ENCODE measurements around the gene UCMA. TPM values are rescaled to one million over a fixed set of nuclear protein-coding genes. Genes with fewer than 3 reads are reported as not detected.

Gene UCMA
- polyA plus RNA-seq, 2 donors: not detected

DNA sequence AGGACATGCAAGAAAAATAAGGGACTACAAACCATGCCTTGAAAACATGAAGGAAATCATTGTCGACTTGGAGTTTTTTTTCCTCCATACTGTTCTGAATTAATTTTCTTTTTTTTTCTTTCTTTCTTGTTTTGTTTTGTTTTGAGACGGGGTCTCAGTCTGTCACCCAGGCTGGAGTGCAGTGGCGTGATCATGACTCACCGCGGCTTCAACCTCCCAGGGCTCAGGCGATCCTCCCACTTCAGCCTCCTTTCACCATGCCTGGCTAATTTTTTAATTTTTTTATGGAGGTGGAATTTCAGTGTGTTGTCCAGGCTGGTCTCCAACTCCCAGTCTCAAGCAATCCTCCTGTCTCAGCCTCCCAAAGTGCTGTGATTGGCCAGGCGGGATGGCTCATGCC lies 11.6 kb downstream of the UCMA start:
- H3K27ac ChIP-seq (ENCODE audit: low read depth in 2 of 2, low read length in 1 of 2): no peak overlapping the region
- no peaks in the 10 kb centered on the region for H3K9me3 ChIP-seq (ENCODE audit: control insufficient read depth in 2 of 2, insufficient read depth in 1 of 2, low read depth in 1 of 2, low read length in 1 of 2)
- WGBS, 2 donors: 95 to 96% methylated on average over 7 of the region's 7 CpGs
- H3K36me3 ChIP-seq (ENCODE audit: control insufficient read depth in 2 of 2, insufficient read depth in 2 of 2, low read length in 1 of 2): no peaks in the 10 kb centered on the region
- H3K4me3 ChIP-seq (ENCODE audit: low read depth in 1 of 2, low read length in 2 of 2): no peak overlapping the region
- H3K4me1 ChIP-seq (ENCODE audit: control insufficient read depth in 2 of 2, insufficient read depth in 2 of 2, low read length in 1 of 2): no peaks in the 10 kb centered on the region
- no peaks in the 10 kb centered on the region for H3K27me3 ChIP-seq (ENCODE audit: control insufficient read depth in 1 of 2, insufficient read depth in 2 of 2, low read length in 2 of 2)

DNA sequence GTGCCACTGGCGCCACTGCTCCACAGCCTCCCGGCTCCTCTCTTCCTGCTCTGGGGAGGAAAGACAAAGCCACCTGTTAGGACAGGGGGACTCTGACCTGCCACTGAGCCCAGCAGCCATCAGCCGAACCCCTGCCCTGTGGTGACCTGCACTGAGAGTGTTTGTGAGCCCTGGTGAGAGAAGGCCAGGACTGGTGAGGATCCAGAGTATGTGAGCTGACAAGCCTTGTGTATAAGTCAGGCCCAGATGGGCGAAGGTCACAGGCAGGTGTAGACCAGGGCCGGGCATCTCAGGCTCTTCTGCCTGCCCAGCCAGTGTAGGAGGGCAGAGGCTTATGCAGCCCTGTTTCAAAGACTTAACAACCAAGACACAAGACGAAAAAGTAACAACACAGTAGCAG lies 12.0 kb downstream of the UCMA start:
- no peaks in the 10 kb centered on the region for H3K36me3 ChIP-seq (ENCODE audit: control insufficient read depth in 2 of 2, insufficient read depth in 2 of 2, low read length in 1 of 2)
- H3K27ac ChIP-seq (ENCODE audit: low read depth in 2 of 2, low read length in 1 of 2): no peak overlapping the region
- 88 to 91% methylated on average over 6 of the region's 6 CpGs for WGBS, 2 donors
- H3K27me3 ChIP-seq (ENCODE audit: control insufficient read depth in 1 of 2, insufficient read depth in 2 of 2, low read length in 2 of 2): no peaks in the 10 kb centered on the region
- H3K4me3 ChIP-seq (ENCODE audit: low read depth in 1 of 2, low read length in 2 of 2): no peak overlapping the region
- no peaks in the 10 kb centered on the region for H3K9me3 ChIP-seq (ENCODE audit: control insufficient read depth in 2 of 2, insufficient read depth in 1 of 2, low read depth in 1 of 2, low read length in 1 of 2)
- H3K4me1 ChIP-seq (ENCODE audit: control insufficient read depth in 2 of 2, insufficient read depth in 2 of 2, low read length in 1 of 2): no peaks in the 10 kb centered on the region

DNA sequence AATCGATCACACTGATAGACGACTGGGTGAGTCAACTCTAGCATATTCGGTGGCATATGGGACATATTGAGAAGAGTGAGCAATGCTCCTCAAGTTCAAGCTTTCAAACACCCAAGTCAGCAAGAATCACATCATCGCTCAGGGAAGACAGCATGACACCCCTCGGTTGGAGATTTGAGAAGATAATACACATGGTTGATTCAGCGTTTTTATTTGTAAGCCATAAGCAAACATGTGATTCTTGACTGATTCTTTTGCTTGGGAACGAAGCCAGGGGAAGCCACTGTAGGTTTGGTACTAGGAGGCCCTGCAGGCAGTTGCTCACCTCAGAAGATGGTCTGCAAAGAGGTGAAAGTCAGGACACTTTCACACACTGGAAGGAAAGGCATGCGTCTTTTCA lies 12.6 kb downstream of the UCMA start:
- Histone ChIP-seq H3K4me3 (ENCODE audit: low read depth in 1 of 2, low read length in 2 of 2) (no peak overlapping the region), H3K36me3 (ENCODE audit: control insufficient read depth in 2 of 2, insufficient read depth in 2 of 2, low read length in 1 of 2) (no peaks in the 10 kb centered on the region), H3K9me3 (ENCODE audit: control insufficient read depth in 2 of 2, insufficient read depth in 1 of 2, low read depth in 1 of 2, low read length in 1 of 2) (no peaks in the 10 kb centered on the region), H3K27me3 (ENCODE audit: control insufficient read depth in 1 of 2, insufficient read depth in 2 of 2, low read length in 2 of 2) (no peaks in the 10 kb centered on the region), H3K27ac (ENCODE audit: low read depth in 2 of 2, low read length in 1 of 2) (no peak overlapping the region), H3K4me1 (ENCODE audit: control insufficient read depth in 2 of 2, insufficient read depth in 2 of 2, low read length in 1 of 2) (no peaks in the 10 kb centered on the region)
- WGBS, 2 donors: 58 to 66% methylated on average over 8 of the region's 8 CpGs

DNA sequence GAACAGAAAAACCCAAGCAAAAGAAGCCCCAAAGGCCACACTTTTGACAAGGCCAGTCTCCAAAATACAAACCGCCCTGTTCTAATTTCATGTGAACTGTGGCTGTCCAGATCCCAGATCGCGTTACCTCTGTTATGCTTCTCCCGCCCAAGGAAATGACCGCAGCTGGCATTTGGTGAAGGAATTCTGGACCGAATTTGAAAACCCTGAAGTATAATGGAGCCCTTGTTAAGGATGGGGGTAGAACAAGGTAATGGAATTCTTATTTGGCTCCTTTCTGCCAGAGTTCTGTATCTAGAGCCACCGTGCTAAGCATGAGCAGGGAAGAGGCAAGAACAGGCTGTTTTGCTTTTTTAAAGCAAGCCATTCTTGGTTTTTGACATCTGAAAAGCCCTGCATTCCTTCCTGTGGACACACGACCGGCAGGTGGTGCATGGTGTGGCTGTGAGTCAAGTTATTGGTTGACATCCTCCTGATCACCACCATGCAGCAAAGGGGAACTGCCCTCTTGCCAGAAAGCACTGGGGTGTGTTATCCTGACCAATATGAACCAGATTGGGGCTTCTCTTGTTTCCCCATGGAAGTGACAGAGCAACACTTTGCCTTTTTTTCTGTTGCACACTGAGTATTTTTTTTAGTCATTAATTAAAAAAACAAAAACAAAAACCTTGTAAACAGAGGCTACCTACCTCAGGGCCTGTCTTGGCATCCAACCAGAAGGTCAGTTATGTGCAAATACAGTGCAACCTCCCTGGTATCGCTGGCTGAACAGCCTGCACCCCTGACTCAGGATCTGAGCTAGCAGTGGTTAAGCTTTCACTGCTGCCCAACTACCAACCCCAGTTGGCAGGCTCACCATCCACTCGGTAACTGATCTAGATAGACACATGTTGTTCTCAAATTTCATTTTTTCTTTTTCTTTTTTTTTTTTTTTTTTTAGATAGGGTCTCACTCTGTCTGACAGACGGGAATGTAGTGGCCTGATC lies 14.2 kb downstream of the UCMA start:
- no peaks in the 10 kb centered on the region for H3K4me1 ChIP-seq (ENCODE audit: control insufficient read depth in 2 of 2, insufficient read depth in 2 of 2, low read length in 1 of 2)
- H3K36me3 ChIP-seq (ENCODE audit: control insufficient read depth in 2 of 2, insufficient read depth in 2 of 2, low read length in 1 of 2): no peaks in the 10 kb centered on the region
- no peak overlapping the region for H3K4me3 ChIP-seq (ENCODE audit: low read depth in 1 of 2, low read length in 2 of 2)
- no peak overlapping the region for H3K27ac ChIP-seq (ENCODE audit: low read depth in 2 of 2, low read length in 1 of 2)
- WGBS, 2 donors: 62 to 75% methylated on average over 12 of the region's 12 CpGs
- H3K9me3 ChIP-seq (ENCODE audit: control insufficient read depth in 2 of 2, insufficient read depth in 1 of 2, low read depth in 1 of 2, low read length in 1 of 2): no peaks in the 10 kb centered on the region
- H3K27me3 ChIP-seq (ENCODE audit: control insufficient read depth in 1 of 2, insufficient read depth in 2 of 2, low read length in 2 of 2): no peaks in the 10 kb centered on the region

DNA sequence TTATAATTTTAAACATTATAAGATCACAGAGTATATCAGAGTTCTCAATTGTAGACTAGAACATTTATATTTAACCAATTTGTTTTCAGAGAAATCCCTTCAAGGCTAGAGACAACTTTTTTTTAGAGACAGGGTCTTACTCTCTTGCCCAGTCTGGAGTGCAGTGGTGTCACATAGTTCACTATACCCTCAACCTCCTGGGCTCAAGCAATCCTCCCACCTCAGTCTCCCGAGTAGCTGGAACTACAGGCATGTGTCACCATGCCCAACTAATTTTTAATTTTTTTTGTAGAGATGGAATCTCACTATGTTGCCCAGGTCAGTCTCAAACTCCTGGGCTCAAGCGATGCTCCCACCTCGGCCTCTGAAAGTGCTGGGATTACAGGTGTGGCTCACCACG lies 15.3 kb downstream of the UCMA start:
- WGBS, 2 donors: 92 to 95% methylated on average over 4 of the region's 4 CpGs
- no peaks in the 10 kb centered on the region for H3K27me3 ChIP-seq (ENCODE audit: control insufficient read depth in 1 of 2, insufficient read depth in 2 of 2, low read length in 2 of 2)
- H3K27ac ChIP-seq (ENCODE audit: low read depth in 2 of 2, low read length in 1 of 2): no peak overlapping the region
- H3K4me1 ChIP-seq (ENCODE audit: control insufficient read depth in 2 of 2, insufficient read depth in 2 of 2, low read length in 1 of 2): no peaks in the 10 kb centered on the region
- H3K4me3 ChIP-seq (ENCODE audit: low read depth in 1 of 2, low read length in 2 of 2): no peak overlapping the region
- no peaks in the 10 kb centered on the region for H3K36me3 ChIP-seq (ENCODE audit: control insufficient read depth in 2 of 2, insufficient read depth in 2 of 2, low read length in 1 of 2)
- H3K9me3 ChIP-seq (ENCODE audit: control insufficient read depth in 2 of 2, insufficient read depth in 1 of 2, low read depth in 1 of 2, low read length in 1 of 2): no peaks in the 10 kb centered on the region

DNA sequence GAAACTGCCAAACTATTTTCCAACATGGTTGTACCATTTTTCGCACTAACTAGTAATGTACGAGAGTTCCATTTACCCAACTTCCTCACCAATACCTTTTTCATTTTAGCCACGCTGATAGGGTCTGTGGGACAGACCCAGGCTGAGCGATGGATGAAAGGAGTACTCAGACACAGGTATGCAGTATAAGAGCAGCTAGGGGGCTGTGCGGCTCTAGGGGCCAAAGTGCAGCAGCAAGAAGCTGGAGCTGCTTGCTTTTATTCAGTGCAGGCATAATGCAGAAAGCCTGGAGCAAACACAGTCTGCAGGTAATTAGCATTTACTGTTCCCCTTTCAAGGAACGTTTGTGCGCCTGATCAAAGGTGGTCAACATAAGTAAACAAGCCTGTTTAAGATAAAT lies 21.0 kb downstream of the UCMA start:
- no peaks in the 10 kb centered on the region for H3K9me3 ChIP-seq (ENCODE audit: control insufficient read depth in 2 of 2, insufficient read depth in 1 of 2, low read depth in 1 of 2, low read length in 1 of 2)
- no peaks in the 10 kb centered on the region for H3K36me3 ChIP-seq (ENCODE audit: control insufficient read depth in 2 of 2, insufficient read depth in 2 of 2, low read length in 1 of 2)
- no peaks in the 10 kb centered on the region for H3K27me3 ChIP-seq (ENCODE audit: control insufficient read depth in 1 of 2, insufficient read depth in 2 of 2, low read length in 2 of 2)
- no peaks in the 10 kb centered on the region for H3K4me1 ChIP-seq (ENCODE audit: control insufficient read depth in 2 of 2, insufficient read depth in 2 of 2, low read length in 1 of 2)
- no peak overlapping the region for H3K4me3 ChIP-seq (ENCODE audit: low read depth in 1 of 2, low read length in 2 of 2)
- no peak overlapping the region for H3K27ac ChIP-seq (ENCODE audit: low read depth in 2 of 2, low read length in 1 of 2)
- 81 to 84% methylated on average over 7 of the region's 7 CpGs for WGBS, 2 donors

DNA sequence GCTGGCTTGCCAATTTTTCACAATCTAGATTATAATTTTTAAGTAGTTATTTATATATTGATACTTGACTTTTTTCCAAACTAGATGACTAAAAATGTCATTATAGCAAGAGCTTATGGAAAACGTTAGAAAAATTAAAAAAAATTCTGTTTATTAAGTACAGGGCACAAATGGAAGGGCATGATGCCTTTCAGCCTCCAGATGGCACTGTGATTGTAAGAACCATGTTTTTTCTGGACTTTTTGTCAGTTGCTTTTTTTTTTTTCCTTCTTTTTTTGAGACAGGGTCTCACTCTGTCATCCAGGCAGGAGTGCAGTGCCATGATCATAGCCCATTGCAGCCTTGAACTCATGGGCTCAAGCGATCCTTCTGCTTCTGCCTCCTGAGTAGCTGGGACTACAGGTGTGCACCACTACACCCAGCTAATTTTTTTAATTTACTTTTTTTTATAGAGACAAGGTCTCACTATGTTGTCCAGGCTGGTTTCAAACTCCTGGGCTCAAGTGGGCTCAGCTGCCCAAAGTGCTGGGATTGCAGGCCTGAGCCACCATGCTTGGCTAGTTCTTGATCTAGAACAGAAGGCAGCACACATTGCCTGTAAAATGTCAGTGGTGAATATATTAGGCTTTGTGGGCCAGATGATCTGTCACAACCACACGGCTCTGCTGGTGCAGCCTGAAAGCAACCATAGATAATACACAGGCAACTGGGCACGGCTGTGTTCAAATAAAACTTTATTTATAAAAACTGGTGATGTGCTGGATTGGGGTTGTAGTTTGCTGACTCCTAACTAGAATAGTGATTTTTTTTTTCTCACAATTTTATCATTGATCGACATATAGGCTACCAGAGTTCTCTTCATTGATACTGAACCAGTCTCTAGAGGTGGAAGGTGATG lies 27.4 kb downstream of the UCMA start:
- Histone ChIP-seq H3K9me3 (ENCODE audit: control insufficient read depth in 2 of 2, insufficient read depth in 1 of 2, low read depth in 1 of 2, low read length in 1 of 2) (no peaks in the 10 kb centered on the region), H3K27me3 (ENCODE audit: control insufficient read depth in 1 of 2, insufficient read depth in 2 of 2, low read length in 2 of 2) (no peaks in the 10 kb centered on the region), H3K4me1 (ENCODE audit: control insufficient read depth in 2 of 2, insufficient read depth in 2 of 2, low read length in 1 of 2) (no peaks in the 10 kb centered on the region), H3K4me3 (ENCODE audit: low read depth in 1 of 2, low read length in 2 of 2) (no peak overlapping the region), H3K36me3 (ENCODE audit: control insufficient read depth in 2 of 2, insufficient read depth in 2 of 2, low read length in 1 of 2) (no peaks in the 10 kb centered on the region), H3K27ac (ENCODE audit: low read depth in 2 of 2, low read length in 1 of 2) (no peak overlapping the region)
- WGBS, 2 donors: 61 to 76% methylated on average over 5 of the region's 5 CpGs

DNA sequence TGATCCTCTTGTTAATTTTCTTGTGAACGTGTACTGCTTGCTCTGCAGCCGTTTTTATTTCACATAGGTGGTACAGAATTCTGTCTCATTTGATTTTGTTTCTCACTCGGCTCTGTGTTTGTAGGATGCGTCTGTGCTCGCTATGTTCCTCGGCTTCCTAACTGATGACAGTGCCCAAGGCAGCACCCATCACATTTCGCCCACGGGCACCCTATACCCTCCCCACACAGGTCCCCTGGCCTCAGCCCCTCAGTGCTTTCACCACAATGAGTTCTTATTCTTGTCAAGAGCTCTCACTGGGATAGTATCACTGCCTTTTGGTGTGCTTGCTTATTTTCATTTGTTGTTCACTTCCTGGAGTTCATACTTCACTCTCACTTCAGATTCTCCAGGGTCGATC lies 28.1 kb downstream of the UCMA start:
- WGBS, 2 donors: 91 to 93% methylated on average over 9 of the region's 9 CpGs

DNA sequence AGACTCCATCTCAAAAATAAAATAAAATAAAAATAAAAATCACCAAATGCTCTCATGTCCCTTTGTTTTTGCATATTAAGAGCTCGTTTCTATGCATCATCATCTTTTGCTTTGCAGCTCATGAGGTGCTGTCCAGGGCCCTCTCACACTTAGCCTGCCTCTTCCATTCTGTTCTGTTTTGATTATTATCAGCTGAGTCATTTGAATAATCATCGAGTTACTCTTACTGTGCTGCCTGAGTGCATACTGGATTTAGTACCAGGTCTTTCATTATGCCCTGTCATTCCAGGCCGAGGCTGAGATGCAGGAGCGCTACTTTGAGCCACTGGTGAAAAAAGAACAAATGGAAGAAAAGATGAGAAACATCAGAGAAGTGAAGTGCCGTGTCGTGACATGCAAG lies 33.0 kb downstream of the UCMA start:
- Histone ChIP-seq H3K4me1 (ENCODE audit: control insufficient read depth in 2 of 2, insufficient read depth in 2 of 2, low read length in 1 of 2) (no peaks in the 10 kb centered on the region), H3K4me3 (ENCODE audit: low read depth in 1 of 2, low read length in 2 of 2) (no peak overlapping the region), H3K27ac (ENCODE audit: low read depth in 2 of 2, low read length in 1 of 2) (no peak overlapping the region), H3K9me3 (ENCODE audit: control insufficient read depth in 2 of 2, insufficient read depth in 1 of 2, low read depth in 1 of 2, low read length in 1 of 2) (no peaks in the 10 kb centered on the region), H3K36me3 (ENCODE audit: control insufficient read depth in 2 of 2, insufficient read depth in 2 of 2, low read length in 1 of 2) (no peaks in the 10 kb centered on the region), H3K27me3 (ENCODE audit: control insufficient read depth in 1 of 2, insufficient read depth in 2 of 2, low read length in 2 of 2) (no peaks in the 10 kb centered on the region)
- 86 to 88% methylated on average over 6 of the region's 6 CpGs for WGBS, 2 donors

More for the DNA sequence above, 28.1 kb downstream of the UCMA start:
- Histone ChIP-seq H3K4me3 (ENCODE audit: low read depth in 1 of 2, low read length in 2 of 2) (no peak overlapping the region), H3K9me3 (ENCODE audit: control insufficient read depth in 2 of 2, insufficient read depth in 1 of 2, low read depth in 1 of 2, low read length in 1 of 2) (no peaks in the 10 kb centered on the region), H3K4me1 (ENCODE audit: control insufficient read depth in 2 of 2, insufficient read depth in 2 of 2, low read length in 1 of 2) (no peaks in the 10 kb centered on the region), H3K27ac (ENCODE audit: low read depth in 2 of 2, low read length in 1 of 2) (no peak overlapping the region), H3K36me3 (ENCODE audit: control insufficient read depth in 2 of 2, insufficient read depth in 2 of 2, low read length in 1 of 2) (no peaks in the 10 kb centered on the region), H3K27me3 (ENCODE audit: control insufficient read depth in 1 of 2, insufficient read depth in 2 of 2, low read length in 2 of 2) (no peaks in the 10 kb centered on the region)

Data from esophagus (tissue), 2 donors.